GM12878 (cell line): ENCODE results near the gene TNFSF15.

Source experiments
- CHD1 ChIP-seq: IDR thresholded peaks from 2 replicates; pipeline ENCODE4 v1.6.1; 2012; ENCODE audit warnings: low read depth, low read length, improper control_type of control experiment
- EGR1 ChIP-seq, 2 experiments: IDR thresholded peaks; 1 replicate in 1 of 2; 2 replicates in 1 of 2; pipeline ENCODE4 v1.6.1; 2011 to 2012; ENCODE audit warnings: low read depth in 2 of 2, low read length in 2 of 2, borderline replicate concordance in 1 of 2, mild to moderate bottlenecking in 1 of 2, moderate library complexity in 1 of 2
- EZH2 ChIP-seq: IDR thresholded peaks from 2 replicates; pipeline ENCODE4 v1.6.1; 2012; ENCODE audit warnings: low read depth, mild to moderate bottlenecking, control low read depth, inconsistent platforms, low read length, borderline replicate concordance; ENCODE audit not compliant: control insufficient read depth
- JUNB ChIP-seq: IDR thresholded peaks from 2 replicates; pipeline ENCODE4 v1.6.1; 2016; ENCODE audit warnings: antibody characterized with exemption, mild to moderate bottlenecking
- MXI1 ChIP-seq: fragments of 150-350 bp; IDR thresholded peaks from 2 replicates; pipeline ENCODE4 v1.6.1; 2011; ENCODE audit warnings: low read depth, mild to moderate bottlenecking, inconsistent platforms, low read length, improper control_type of control experiment
- NRF1 ChIP-seq: conservative IDR thresholded peaks from 2 replicates; pipeline ENCODE4 v1.6.1; 2011; ENCODE audit warnings: mild to moderate bottlenecking, low read depth, low read length, improper control_type of control experiment
- POLR2A ChIP-seq: IDR thresholded peaks from 2 replicates; pipeline ENCODE4 v1.6.1; 2011; ENCODE audit warnings: low read depth, mild to moderate bottlenecking, low read length
- TAF1 ChIP-seq: IDR thresholded peaks from 2 replicates; pipeline ENCODE4 v1.6.1; 2011; ENCODE audit warnings: mild to moderate bottlenecking, low read depth, low read length, borderline replicate concordance
- TARDBP ChIP-seq: IDR thresholded peaks from 2 replicates; pipeline ENCODE4 v1.6.1; 2016; ENCODE audit warnings: borderline replicate concordance
- YY1 ChIP-seq: IDR thresholded peaks from 2 replicates; pipeline ENCODE4 v1.6.1; 2011; ENCODE audit warnings: low read depth, mild to moderate bottlenecking, low read length
- TF ChIP-seq, protein P1 (sequence below), 3 experiments: IDR thresholded peaks in 2 of 3; conservative IDR thresholded peaks in 1 of 3; 2 replicates each; pipeline ENCODE4 v1.5.1; 2011; ENCODE audit warnings: low read depth in 3 of 3, low read length in 3 of 3, mild to moderate bottlenecking in 3 of 3, control low read depth in 2 of 3, moderate library complexity in 2 of 3, inconsistent platforms in 1 of 3, mixed read lengths in 1 of 3; ENCODE audit not compliant: control insufficient read depth in 2 of 3, insufficient read depth in 1 of 3; ENCODE audit errors: extremely low read depth in 1 of 3

DNA sequence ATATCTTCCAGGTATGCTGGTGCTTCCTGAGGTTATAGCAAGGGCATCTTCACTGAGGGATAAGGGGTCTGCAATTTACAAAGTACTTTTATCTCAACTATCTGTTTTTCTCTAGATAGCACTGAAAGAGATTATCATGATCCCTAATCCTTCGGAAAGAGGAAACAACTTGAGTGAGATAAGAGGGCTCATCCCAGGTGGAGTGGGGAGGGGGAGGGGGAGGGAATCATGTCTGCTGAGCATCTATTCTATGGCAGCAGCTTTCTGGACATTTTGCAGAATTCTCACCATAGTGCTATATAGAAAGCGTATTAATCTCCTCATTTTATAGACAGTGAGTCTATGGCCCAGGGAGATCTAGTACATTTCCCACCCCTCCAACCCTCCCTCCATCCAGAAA is 5.9 kb downstream of the TNFSF15 start:
- TF ChIP-seq YY1 = no peak
- TF ChIP-seq, protein P1, sequence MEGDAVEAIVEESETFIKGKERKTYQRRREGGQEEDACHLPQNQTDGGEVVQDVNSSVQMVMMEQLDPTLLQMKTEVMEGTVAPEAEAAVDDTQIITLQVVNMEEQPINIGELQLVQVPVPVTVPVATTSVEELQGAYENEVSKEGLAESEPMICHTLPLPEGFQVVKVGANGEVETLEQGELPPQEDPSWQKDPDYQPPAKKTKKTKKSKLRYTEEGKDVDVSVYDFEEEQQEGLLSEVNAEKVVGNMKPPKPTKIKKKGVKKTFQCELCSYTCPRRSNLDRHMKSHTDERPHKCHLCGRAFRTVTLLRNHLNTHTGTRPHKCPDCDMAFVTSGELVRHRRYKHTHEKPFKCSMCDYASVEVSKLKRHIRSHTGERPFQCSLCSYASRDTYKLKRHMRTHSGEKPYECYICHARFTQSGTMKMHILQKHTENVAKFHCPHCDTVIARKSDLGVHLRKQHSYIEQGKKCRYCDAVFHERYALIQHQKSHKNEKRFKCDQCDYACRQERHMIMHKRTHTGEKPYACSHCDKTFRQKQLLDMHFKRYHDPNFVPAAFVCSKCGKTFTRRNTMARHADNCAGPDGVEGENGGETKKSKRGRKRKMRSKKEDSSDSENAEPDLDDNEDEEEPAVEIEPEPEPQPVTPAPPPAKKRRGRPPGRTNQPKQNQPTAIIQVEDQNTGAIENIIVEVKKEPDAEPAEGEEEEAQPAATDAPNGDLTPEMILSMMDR (IDR thresholded peaks at IDR 0.05 in 2 of 3, conservative IDR thresholded peaks at IDR 0.05 in 1 of 3; ENCODE audit: control insufficient read depth in 2 of 3, extremely low read depth in 1 of 3, insufficient read depth in 1 of 3, low read depth in 3 of 3, low read length in 3 of 3) = no peak
- TF ChIP-seq EZH2 = no peak
- TF ChIP-seq JUNB = no peak
- TF ChIP-seq EGR1 (IDR thresholded peaks at IDR 0.05; ENCODE audit: borderline replicate concordance in 1 of 2, low read depth in 2 of 2, low read length in 2 of 2) = no peak
- TF ChIP-seq MXI1 = no peak
- TF ChIP-seq POLR2A = no peak
- TF ChIP-seq CHD1 = no peak
- no peak for TF ChIP-seq TAF1
- no peak for TF ChIP-seq NRF1
- no peak for TF ChIP-seq TARDBP
